ENCODE measurements around the gene TMEM242.

TMEM242 gene

GRCh38 chr6:157270916-157271315 lies 52.4 kb downstream of the TMEM242 start:
- no peak overlapping the region for H3K4me3 ChIP-seq (ENCODE audit: low read depth, low read length)
- DNase-seq (ENCODE audit: low read depth), result no peak
- in situ Hi-C loops (cut with HindIII; ENCODE audit: low sequenced_read_pairs), result no loop called here
- no peak for TF ChIP-seq CTCF (IDR thresholded peaks at IDR 0.05; ENCODE audit: low read depth, low read length, missing control alignments)

GRCh38 chr6:157270308-157270707 lies 53.0 kb downstream of the TMEM242 start:
- TF ChIP-seq CTCF (IDR thresholded peaks at IDR 0.05; ENCODE audit: low read depth, low read length, missing control alignments), result no peak
- in situ Hi-C loops (cut with HindIII; ENCODE audit: low sequenced_read_pairs), result no loop called here
- no peak overlapping the region for H3K4me3 ChIP-seq (ENCODE audit: low read depth, low read length)
- DNase-seq (ENCODE audit: low read depth), result no peak

- DNase-seq (ENCODE audit: low read depth), result peak; percentile 15
- TF ChIP-seq CTCF (IDR thresholded peaks at IDR 0.05; ENCODE audit: low read depth, low read length, missing control alignments), result no peak
- H3K4me3 ChIP-seq (ENCODE audit: low read depth, low read length), result no peak overlapping the region
- in situ Hi-C loops (cut with HindIII; ENCODE audit: low sequenced_read_pairs), result no loop called here
These were observed 54.0 kb downstream of the TMEM242 start for GRCh38 chr6:157269261-157269794.

GRCh38 chr6:157268835-157269234 lies 54.5 kb downstream of the TMEM242 start:
- TF ChIP-seq CTCF (IDR thresholded peaks at IDR 0.05; ENCODE audit: low read depth, low read length, missing control alignments), result no peak
- no peak for DNase-seq (ENCODE audit: low read depth)
- no peak overlapping the region for H3K4me3 ChIP-seq (ENCODE audit: low read depth, low read length)
- in situ Hi-C loops (cut with HindIII; ENCODE audit: low sequenced_read_pairs), result no loop called here

GRCh38 chr6:157268396-157268795 lies 54.9 kb downstream of the TMEM242 start:
- H3K4me3 ChIP-seq (ENCODE audit: low read depth, low read length), result no peak overlapping the region
- DNase-seq (ENCODE audit: low read depth), result no peak
- in situ Hi-C loops (cut with HindIII; ENCODE audit: low sequenced_read_pairs), result no loop called here
- no peak for TF ChIP-seq CTCF (IDR thresholded peaks at IDR 0.05; ENCODE audit: low read depth, low read length, missing control alignments)

GRCh38 chr6:157267654-157268053 lies 55.7 kb downstream of the TMEM242 start:
- in situ Hi-C loops (cut with HindIII; ENCODE audit: low sequenced_read_pairs), result no loop called here
- H3K4me3 ChIP-seq (ENCODE audit: low read depth, low read length), result no peak overlapping the region
- TF ChIP-seq CTCF (IDR thresholded peaks at IDR 0.05; ENCODE audit: low read depth, low read length, missing control alignments), result no peak
- DNase-seq (ENCODE audit: low read depth), result no peak
